K562 (cell line): ENCODE data around the gene TXN2. TPM values are rescaled to one million over a fixed set of nuclear protein-coding genes. Genes with fewer than 3 reads are reported as not detected.
A peak's percentile ranks its signal among the peaks of the same experiment; 100 is the strongest.

Experiments used
- BRF2 ChIP-seq: IDR thresholded peaks from 3 replicates; pipeline ENCODE4 v1.6.1; 2011; ENCODE audit warnings: borderline replicate concordance, mild to moderate bottlenecking; ENCODE audit not compliant: insufficient read length, insufficient read depth
- CBX2 ChIP-seq: fragments of 200-600 bp; sonication (generic); IDR thresholded peaks from one replicate; pipeline ENCODE4 v1.6.1; 2012; ENCODE audit warnings: mild to moderate bottlenecking, low read length, inconsistent platforms; ENCODE audit not compliant: insufficient read depth, poor library complexity, severe bottlenecking
- DLX4 ChIP-seq: fragments of 250-450 bp; sonication (Bioruptor Pico); IDR thresholded peaks from 2 replicates; pipeline ENCODE4 v1.6.1; 2021; ENCODE audit warnings: mild to moderate bottlenecking
- HOMEZ ChIP-seq: fragments of 250-450 bp; sonication (Bioruptor Pico); IDR thresholded peaks from 2 replicates; pipeline ENCODE4 v1.4.0; 2020; ENCODE audit warnings: mild to moderate bottlenecking, moderate library complexity
- NFE2L1 ChIP-seq: fragments of 450-650 bp; IDR thresholded peaks from 2 replicates; pipeline ENCODE4 v1.6.1; 2016; ENCODE audit warnings: missing genetic modification characterization, low read depth, mild to moderate bottlenecking, missing compliant biosample characterization, moderate library complexity, borderline replicate concordance
- TGIF2 ChIP-seq: sonication (generic); formaldehyde crosslinking; IDR thresholded peaks from 2 replicates; pipeline ENCODE4 v1.8.1; 2022; ENCODE audit warnings: mild to moderate bottlenecking, missing genetic modification reagents, moderate library complexity
- ZFP30 ChIP-seq: fragments of 250-450 bp; sonication (Bioruptor Pico); IDR thresholded peaks from 2 replicates; pipeline ENCODE4 v1.8.0; 2022; ENCODE audit warnings: moderate library complexity, mild to moderate bottlenecking, inconsistent platforms, borderline replicate concordance
- ZNF174 ChIP-seq: fragments of 250-450 bp; sonication (Bioruptor Pico); IDR thresholded peaks from 2 replicates; pipeline ENCODE4 v1.4.0; 2020; ENCODE audit warnings: mild to moderate bottlenecking
- ZNF3 ChIP-seq: fragments of 250-450 bp; sonication (Bioruptor Pico); IDR thresholded peaks from 2 replicates; pipeline ENCODE4 v1.5.0; 2021; ENCODE audit warnings: mild to moderate bottlenecking, moderate library complexity
- ZNF384 ChIP-seq: IDR thresholded peaks from 2 replicates; pipeline ENCODE4 v1.6.1; 2012; ENCODE audit warnings: low read depth, low read length, improper control_type of control experiment
- ZNF785 ChIP-seq: fragments of 250-450 bp; sonication (Bioruptor Pico); IDR thresholded peaks from 2 replicates; pipeline ENCODE4 v1.4.0; 2020; ENCODE audit warnings: mild to moderate bottlenecking
- polyA plus RNA-seq, 8 experiments: library from polyadenylated mRNA; depleted of rRNA in 4 of 8; stranded (reverse) in 5 of 8; unstranded in 3 of 8; fragments of >200 nt; fragmentation: Nextera tagmentation in 2 of 8; fragmentation: Illumina TruSeq in 1 of 8; extraction: Ambion mirVana in 2 of 8; extraction: Trizol in 1 of 8; gene quantifications; 2 replicates each; pipeline versions ENCODE4 v1.2.1 to v1.2.3, GENCODE V29; 2011 to 2014; ENCODE audit warnings: inconsistent platforms in 1 of 8, missing spikeins in 1 of 8
- total RNA-seq, 7 experiments: library from RNA; depleted of rRNA in 6 of 7; stranded (reverse); fragments of >200 nt in 6 of 7; fragmentation: Illumina TruSeq in 2 of 7; extraction: Trizol in 2 of 7; gene quantifications; 2 replicates each; pipeline versions ENCODE4 v1.2.1 to v1.2.3, GENCODE V29; 2011 to 2021; ENCODE audit warnings: low replicate concordance in 1 of 7
- TF ChIP-seq, protein P1 (sequence below): sonication (generic); formaldehyde crosslinking; IDR thresholded peaks from 2 replicates; pipeline ENCODE4 v1.8.1; 2023; ENCODE audit warnings: mild to moderate bottlenecking, missing genetic modification reagents
- TF ChIP-seq, protein P2 (sequence below), 2 experiments: IDR thresholded peaks; 2 replicates each; pipeline ENCODE4 v1.6.1; 2012; ENCODE audit warnings: improper control_type of control experiment in 2 of 2, low read depth in 2 of 2, low read length in 2 of 2, borderline replicate concordance in 1 of 2

TXN2 gene
- total and polyA plus RNA-seq, 9 of the 15 experiments (the other 6 are each of a cell fraction or from before 2014, with no cell fraction given) = 48.5 to 399 (median 118) TPM

DNA sequence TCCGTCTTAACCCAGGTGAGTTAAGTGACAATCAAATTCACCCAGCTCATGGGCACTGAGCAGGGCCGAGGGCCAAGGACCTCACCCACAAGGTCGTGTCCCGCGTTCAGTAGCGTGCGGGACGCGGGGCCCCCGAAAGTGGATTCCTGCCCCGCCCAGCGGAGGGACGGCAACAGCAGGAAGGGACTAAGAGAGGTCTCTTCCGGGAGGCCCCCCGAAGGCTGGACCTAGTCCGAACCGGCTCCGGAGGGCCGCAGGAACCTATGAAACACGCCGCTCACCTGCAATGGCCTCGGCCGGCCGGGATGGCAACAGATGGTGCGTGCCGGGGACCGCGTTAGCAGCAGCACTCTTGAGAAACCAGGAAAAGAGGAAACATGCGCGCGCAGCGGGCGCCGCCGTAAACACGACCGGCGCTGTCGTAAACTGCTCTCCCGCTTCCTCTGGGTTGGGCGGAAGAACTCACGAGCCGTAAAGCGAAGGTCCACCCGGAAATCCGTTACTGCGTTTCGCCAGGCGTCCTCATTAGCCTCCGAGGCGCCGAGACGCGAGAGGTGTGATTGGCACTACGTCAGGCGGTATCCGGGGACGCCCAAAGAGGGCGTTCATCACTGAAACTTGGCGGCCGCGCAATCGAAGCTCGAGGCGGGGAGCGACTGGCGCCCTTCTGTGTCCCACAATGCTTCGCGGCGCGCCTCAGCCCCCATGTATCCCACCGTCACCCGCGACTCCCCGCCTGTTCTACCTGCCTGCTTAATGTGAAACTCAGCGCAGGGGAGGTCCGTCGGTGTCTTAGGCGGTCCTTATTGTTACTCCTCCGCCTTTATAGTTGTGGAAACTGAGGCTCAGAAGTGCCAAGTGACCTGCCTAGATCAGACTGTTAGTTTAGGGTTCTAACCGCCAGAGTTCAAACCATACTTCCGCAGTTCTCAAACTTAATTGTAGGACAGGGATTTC lies 47.6 kb upstream of the TXN2 start, which contains the start of gene EIF3D (continued):
- TF ChIP-seq, protein P1, sequence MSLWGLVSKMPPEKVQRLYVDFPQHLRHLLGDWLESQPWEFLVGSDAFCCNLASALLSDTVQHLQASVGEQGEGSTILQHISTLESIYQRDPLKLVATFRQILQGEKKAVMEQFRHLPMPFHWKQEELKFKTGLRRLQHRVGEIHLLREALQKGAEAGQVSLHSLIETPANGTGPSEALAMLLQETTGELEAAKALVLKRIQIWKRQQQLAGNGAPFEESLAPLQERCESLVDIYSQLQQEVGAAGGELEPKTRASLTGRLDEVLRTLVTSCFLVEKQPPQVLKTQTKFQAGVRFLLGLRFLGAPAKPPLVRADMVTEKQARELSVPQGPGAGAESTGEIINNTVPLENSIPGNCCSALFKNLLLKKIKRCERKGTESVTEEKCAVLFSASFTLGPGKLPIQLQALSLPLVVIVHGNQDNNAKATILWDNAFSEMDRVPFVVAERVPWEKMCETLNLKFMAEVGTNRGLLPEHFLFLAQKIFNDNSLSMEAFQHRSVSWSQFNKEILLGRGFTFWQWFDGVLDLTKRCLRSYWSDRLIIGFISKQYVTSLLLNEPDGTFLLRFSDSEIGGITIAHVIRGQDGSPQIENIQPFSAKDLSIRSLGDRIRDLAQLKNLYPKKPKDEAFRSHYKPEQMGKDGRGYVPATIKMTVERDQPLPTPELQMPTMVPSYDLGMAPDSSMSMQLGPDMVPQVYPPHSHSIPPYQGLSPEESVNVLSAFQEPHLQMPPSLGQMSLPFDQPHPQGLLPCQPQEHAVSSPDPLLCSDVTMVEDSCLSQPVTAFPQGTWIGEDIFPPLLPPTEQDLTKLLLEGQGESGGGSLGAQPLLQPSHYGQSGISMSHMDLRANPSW = no peak
- TF ChIP-seq TGIF2 (CRISPR knock-in tag) (no peak), ZNF174 (CRISPR knock-in tag) (no peak), HOMEZ (CRISPR knock-in tag) (no peak), CBX2 (no peak), BRF2 (no peak), ZNF384 (0 out of 2 replicates have a peak, but pooled peaks have one; percentile 9), ZNF785 (CRISPR knock-in tag) (no peak), DLX4 (no peak), ZNF3 (no peak), ZFP30 (CRISPR knock-in tag) (no peak), NFE2L1 (no peak)
- TF ChIP-seq, protein P2, sequence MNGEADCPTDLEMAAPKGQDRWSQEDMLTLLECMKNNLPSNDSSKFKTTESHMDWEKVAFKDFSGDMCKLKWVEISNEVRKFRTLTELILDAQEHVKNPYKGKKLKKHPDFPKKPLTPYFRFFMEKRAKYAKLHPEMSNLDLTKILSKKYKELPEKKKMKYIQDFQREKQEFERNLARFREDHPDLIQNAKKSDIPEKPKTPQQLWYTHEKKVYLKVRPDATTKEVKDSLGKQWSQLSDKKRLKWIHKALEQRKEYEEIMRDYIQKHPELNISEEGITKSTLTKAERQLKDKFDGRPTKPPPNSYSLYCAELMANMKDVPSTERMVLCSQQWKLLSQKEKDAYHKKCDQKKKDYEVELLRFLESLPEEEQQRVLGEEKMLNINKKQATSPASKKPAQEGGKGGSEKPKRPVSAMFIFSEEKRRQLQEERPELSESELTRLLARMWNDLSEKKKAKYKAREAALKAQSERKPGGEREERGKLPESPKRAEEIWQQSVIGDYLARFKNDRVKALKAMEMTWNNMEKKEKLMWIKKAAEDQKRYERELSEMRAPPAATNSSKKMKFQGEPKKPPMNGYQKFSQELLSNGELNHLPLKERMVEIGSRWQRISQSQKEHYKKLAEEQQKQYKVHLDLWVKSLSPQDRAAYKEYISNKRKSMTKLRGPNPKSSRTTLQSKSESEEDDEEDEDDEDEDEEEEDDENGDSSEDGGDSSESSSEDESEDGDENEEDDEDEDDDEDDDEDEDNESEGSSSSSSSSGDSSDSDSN (IDR thresholded peaks at IDR 0.05; ENCODE audit: borderline replicate concordance in 1 of 2, low read depth in 2 of 2, low read length in 2 of 2) = peak in 1 of 2 experiments; percentile 66; a peak in 1 of 4 replicates
